Osteoblast (primary cell): ENCODE results near the gene ZSCAN16. TPM values are rescaled to one million over a fixed set of nuclear protein-coding genes. Genes with fewer than 3 reads are reported as not detected.

ENCODE experiments used
- DNase-seq: peaks from one replicate; pipeline ENCODE4 v3.0.0; 2011; ENCODE audit warnings: low spot score, mixed read lengths; ENCODE audit not compliant: insufficient read length; ENCODE audit errors: missing footprints
- H2AFZ ChIP-seq: 2 replicates; pipeline ENCODE4 v1.6.0; 2011; ENCODE audit warnings: mild to moderate bottlenecking, low read length
- H3K27ac ChIP-seq: 2 replicates; pipeline ENCODE4 v1.5.1; 2011; ENCODE audit warnings: mild to moderate bottlenecking, low read depth, low read length, moderate library complexity
- H3K27me3 ChIP-seq: 2 replicates; pipeline ENCODE4 v1.6.0; 2012; ENCODE audit warnings: mild to moderate bottlenecking, control low read depth, inconsistent platforms, low read length, moderate library complexity; ENCODE audit not compliant: insufficient read depth
- H3K36me3 ChIP-seq: 2 replicates; pipeline ENCODE4 v1.5.1; 2011; ENCODE audit warnings: mild to moderate bottlenecking, low read length, control low read depth, moderate library complexity; ENCODE audit not compliant: insufficient read depth
- H3K4me1 ChIP-seq: 2 replicates; pipeline ENCODE4 v1.5.1; 2011; ENCODE audit warnings: mild to moderate bottlenecking, low read length, control low read depth, moderate library complexity; ENCODE audit not compliant: insufficient read depth
- H3K4me2 ChIP-seq: 2 replicates; pipeline ENCODE4 v1.6.0; 2011; ENCODE audit warnings: mild to moderate bottlenecking, low read length; ENCODE audit not compliant: insufficient read depth
- H3K4me3 ChIP-seq: fragments of 200-600 bp; sonication (generic); 3 replicates; pipeline ENCODE4 v1.5.1; 2012; ENCODE audit warnings: mild to moderate bottlenecking, low read length, inconsistent platforms; ENCODE audit not compliant: insufficient read depth
- H3K79me2 ChIP-seq: 2 replicates; pipeline ENCODE4 v1.6.0; 2012; ENCODE audit warnings: mild to moderate bottlenecking, low read length, control low read depth, inconsistent platforms; ENCODE audit not compliant: insufficient read depth
- H3K9me3 ChIP-seq: 2 replicates; pipeline ENCODE4 v1.5.1; 2011; ENCODE audit warnings: low read depth, low read length, control low read depth
- H4K20me1 ChIP-seq: 2 replicates; pipeline ENCODE4 v1.6.0; 2012; ENCODE audit warnings: mild to moderate bottlenecking, low read length, control low read depth; ENCODE audit not compliant: insufficient read depth
- CTCF ChIP-seq: IDR thresholded peaks from 2 replicates; pipeline ENCODE4 v1.5.1; 2011; ENCODE audit warnings: mild to moderate bottlenecking, low read depth, low read length, moderate library complexity; ENCODE audit errors: extremely low read depth
- total RNA-seq: library from RNA; depleted of rRNA; stranded (reverse); fragments of >200 nt; gene quantifications from 2 replicates; pipeline ENCODE4 v1.2.3, GENCODE V29; 2012

Gene ZSCAN16
- total RNA-seq, 1 donor = 3.3 TPM

GRCh38 chr6:28152531-28152930 lies 28.1 kb downstream of the ZSCAN16 start:
- peaks cover 17% of the 10 kb centered on the region for H3K79me2 ChIP-seq
- H3K9me3 ChIP-seq = peaks cover 25% of the 10 kb centered on the region
- no peak for TF ChIP-seq CTCF
- no peak overlapping the region for H3K27ac ChIP-seq
- H3K4me2 ChIP-seq = no peak overlapping the region
- no peaks in the 10 kb centered on the region for H3K4me1 ChIP-seq
- H3K36me3 ChIP-seq = peaks cover 90% of the 10 kb centered on the region
- H3K27me3 ChIP-seq = no peaks in the 10 kb centered on the region
- DNase-seq = no peak
- H2AFZ ChIP-seq = no peak overlapping the region
- H3K4me3 ChIP-seq = no peak overlapping the region
- H4K20me1 ChIP-seq = no peaks in the 10 kb centered on the region

- peaks cover 82% of the 10 kb centered on the region for H3K36me3 ChIP-seq
- H4K20me1 ChIP-seq = no peaks in the 10 kb centered on the region
- no peak for DNase-seq
- peaks cover 25% of the 10 kb centered on the region for H3K9me3 ChIP-seq
- no peaks in the 10 kb centered on the region for H3K4me1 ChIP-seq
- H2AFZ ChIP-seq = no peak overlapping the region
- no peak overlapping the region for H3K4me3 ChIP-seq
- H3K27me3 ChIP-seq = no peaks in the 10 kb centered on the region
- no peak overlapping the region for H3K27ac ChIP-seq
- H3K79me2 ChIP-seq = peaks cover 7% of the 10 kb centered on the region
- no peak overlapping the region for H3K4me2 ChIP-seq
- TF ChIP-seq CTCF = no peak
These were observed 29.1 kb downstream of the ZSCAN16 start for GRCh38 chr6:28153546-28153945.

GRCh38 chr6:28154357-28154756 lies 29.9 kb downstream of the ZSCAN16 start:
- Histone ChIP-seq H3K79me2 (peaks cover under 1% of the 10 kb centered on the region), H3K4me1 (no peaks in the 10 kb centered on the region), H3K27ac (no peak overlapping the region), H2AFZ (no peak overlapping the region), H3K9me3 (peaks cover 25% of the 10 kb centered on the region), H3K4me2 (no peak overlapping the region), H3K27me3 (no peaks in the 10 kb centered on the region), H4K20me1 (no peaks in the 10 kb centered on the region), H3K36me3 (peaks cover 74% of the 10 kb centered on the region), H3K4me3 (no peak overlapping the region)
- no peak for DNase-seq
- no peak for TF ChIP-seq CTCF

GRCh38 chr6:28158318-28158717 lies 33.9 kb downstream of the ZSCAN16 start:
- no peak overlapping the region for H2AFZ ChIP-seq
- no peak overlapping the region for H3K27ac ChIP-seq
- no peaks in the 10 kb centered on the region for H3K27me3 ChIP-seq
- H4K20me1 ChIP-seq = no peaks in the 10 kb centered on the region
- no peak for DNase-seq
- H3K36me3 ChIP-seq = peaks cover 34% of the 10 kb centered on the region
- peaks cover 8% of the 10 kb centered on the region for H3K4me1 ChIP-seq
- H3K4me2 ChIP-seq = no peak overlapping the region
- peaks cover 8% of the 10 kb centered on the region for H3K9me3 ChIP-seq
- TF ChIP-seq CTCF = no peak
- no peaks in the 10 kb centered on the region for H3K79me2 ChIP-seq
- no peak overlapping the region for H3K4me3 ChIP-seq
